Stimulated activated CD4-positive, alpha-beta T cell treated with anti-CD3 and anti-CD28 coated beads, TNF-alpha, amount 100 ng/mL, for 1 hour (primary cell): ENCODE measurements around the gene MITF.

ENCODE experiments used
- DNase-seq, 3 donors: peaks; one replicate each; pipeline ENCODE4 v3.0.0-alpha.2; 2020; ENCODE audit warnings: low read depth in 3 of 3, low spot score in 1 of 3

The MITF gene

GRCh38 chr3:69868841-69869420, 129.7 kb downstream of the MITF start:
- DNase-seq, result no peak

- DNase-seq, result no peak
Measured at GRCh38 chr3:69869643-69870042, 130.4 kb downstream of the MITF start.

DNA sequence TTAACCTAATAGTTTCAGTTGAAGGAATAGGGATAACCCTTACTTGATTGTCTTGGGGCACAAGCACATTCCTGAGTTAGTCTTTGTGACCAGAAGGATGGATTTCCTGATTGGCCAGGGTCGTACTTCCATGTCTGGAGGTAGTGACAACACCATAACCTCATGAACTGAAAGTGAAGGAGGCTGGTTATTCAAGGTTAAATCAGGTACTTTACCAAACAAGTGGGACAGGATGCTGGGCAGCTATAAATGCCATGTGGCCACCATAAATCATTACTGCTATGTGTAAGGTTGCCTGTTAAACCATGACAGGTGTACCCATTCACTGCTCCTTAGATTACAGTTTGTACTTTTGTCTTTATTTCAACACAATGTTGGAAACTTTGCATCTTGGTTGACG, 132.0 kb downstream of the MITF start:
- no peak for DNase-seq

DNA sequence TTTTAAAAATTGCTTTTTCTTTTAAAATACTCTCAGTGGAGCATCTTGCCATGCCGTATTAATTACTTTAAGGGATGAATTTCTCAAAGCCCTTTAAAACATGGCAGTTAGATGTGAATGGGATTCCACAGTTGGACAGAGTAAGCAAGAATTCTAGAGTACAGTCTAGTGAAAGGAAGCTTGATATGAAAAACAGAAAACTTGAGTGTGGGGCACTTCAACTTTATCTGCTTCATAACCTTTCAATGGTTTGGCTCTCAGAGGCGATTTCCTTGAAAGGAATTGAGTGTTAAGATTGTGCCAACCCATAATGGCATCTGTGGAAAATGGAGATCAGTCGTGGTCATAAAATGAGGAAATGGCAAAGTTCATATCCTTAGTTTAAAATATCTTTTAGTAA, 132.6 kb downstream of the MITF start:
- DNase-seq, result no peak

GRCh38 chr3:69872783-69873378, 133.6 kb downstream of the MITF start:
- no peak for DNase-seq

DNA sequence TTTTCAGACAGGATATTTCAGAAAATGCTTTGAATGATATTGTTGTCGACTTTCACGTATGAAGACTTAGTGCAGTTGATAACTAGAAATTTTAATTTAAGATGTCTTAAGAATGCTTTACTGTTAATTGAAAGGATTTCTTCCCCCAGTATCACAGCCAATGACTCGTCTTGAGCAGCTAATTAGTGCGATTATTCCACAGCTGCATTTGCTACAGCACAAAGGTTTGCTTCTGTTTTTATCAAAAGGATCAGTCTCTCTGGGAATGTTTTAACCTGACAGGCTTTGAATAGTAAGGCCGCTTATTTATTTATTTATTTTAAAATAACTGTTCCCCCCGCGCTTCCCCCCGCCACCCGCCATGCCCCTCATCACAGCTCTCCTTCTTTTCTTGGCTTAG, 136.8 kb downstream of the MITF start:
- DNase-seq, result no peak

DNA sequence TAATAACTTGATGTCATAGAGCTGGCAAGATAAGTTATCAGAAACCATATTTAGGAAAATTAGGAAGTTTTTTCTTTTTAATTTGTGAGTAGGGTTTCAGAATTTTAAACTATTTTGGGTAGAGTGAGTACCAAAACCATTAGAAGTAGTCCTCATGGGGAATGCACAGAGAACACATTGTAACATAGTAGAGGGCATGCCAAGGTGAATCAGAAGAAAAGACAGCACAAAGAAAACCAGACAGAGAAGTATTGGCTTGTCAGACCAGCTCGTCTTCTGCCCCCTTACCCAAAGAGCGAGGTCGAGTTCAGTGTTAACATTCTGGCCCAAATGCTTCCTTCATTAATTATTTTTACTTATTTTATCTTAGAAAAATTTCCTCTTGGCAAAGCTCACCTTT, 139.0 kb downstream of the MITF start:
- DNase-seq, result no peak

- DNase-seq, result no peak
Measured at GRCh38 chr3:69879051-69879450, 139.8 kb downstream of the MITF start.

GRCh38 chr3:69880069-69880640, 140.9 kb downstream of the MITF start:
- no peak for DNase-seq

DNA sequence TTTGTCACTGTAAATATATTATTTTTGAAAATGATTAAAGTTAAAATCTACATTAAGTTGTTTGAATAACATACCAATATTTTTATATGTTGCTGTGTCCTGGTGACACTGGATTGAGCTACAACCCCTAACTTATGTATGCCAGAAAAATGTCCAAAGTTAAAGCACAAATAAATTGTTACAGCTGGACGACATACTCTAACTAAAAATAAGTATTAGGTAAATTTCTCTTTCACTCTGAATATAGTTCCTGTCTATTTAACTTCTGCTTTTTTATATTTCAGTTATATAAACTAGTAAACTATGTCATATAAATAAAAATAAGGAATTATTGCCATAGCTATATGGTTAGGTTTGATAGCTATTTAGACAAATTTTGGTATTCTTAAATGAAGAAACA, 141.8 kb downstream of the MITF start:
- no peak for DNase-seq

- DNase-seq, result no peak
Measured at GRCh38 chr3:69881756-69882428, 142.6 kb downstream of the MITF start.

DNA sequence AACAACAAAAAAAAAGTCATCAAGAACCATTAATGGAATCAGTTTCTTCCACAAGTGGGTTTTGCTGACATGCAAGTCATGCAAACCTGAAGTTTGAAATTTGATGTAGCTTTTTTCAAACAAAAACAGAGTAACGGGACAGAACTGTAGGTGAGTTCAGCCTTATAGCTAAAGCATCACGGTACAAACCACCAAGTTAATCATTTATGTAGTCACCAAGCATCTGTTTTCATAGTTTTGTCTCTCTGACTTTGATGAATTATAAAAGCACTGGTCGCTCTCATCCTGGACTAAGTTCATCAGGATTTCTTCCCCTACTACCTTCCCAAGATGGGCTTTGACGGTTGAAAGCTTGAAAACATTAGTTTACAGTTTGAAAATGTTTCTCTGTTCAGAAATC, 143.3 kb downstream of the MITF start:
- no peak for DNase-seq

DNA sequence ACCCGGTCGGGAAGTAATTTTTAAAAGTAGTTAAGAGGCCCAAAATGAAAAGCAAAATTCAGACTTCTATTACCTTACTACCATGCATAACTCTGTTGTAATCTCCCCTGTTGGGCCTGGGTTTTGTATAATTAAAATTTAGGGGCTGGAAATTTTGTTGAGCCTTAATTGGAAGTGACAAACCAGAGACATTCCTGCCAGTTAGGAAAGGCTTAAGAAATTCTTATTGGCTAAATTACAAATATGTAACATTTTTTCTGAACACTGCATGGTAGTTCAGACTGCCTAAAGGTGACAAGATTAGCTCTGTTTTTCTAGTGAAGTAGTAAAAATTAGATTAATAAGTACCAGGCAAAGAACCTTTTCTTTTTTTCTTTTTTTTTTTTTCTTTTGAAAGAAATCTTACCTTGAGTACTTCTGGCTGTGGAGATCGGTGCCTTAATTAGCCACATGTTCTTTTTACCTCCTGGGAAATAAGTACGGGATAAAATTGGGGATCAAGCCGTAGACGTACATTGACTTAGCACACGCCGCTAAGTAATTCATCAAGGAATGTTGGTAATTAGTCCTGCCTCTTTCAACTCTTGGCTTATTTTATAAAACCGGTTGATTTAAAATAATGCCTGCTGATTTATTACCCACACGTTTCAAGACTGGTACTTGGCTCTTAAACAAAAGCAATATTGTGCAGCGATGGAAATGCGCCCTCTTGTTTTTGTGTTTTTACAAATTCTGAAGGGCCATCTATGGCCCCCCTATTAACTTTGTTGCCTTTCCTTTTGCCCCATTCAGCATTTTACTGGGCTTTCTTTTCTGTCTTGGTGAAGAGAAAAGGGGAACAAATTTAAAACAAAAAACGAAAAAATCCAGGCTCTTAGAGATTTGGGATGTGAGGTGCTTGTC, 149.0 kb downstream of the MITF start:
- no peak for DNase-seq

DNA sequence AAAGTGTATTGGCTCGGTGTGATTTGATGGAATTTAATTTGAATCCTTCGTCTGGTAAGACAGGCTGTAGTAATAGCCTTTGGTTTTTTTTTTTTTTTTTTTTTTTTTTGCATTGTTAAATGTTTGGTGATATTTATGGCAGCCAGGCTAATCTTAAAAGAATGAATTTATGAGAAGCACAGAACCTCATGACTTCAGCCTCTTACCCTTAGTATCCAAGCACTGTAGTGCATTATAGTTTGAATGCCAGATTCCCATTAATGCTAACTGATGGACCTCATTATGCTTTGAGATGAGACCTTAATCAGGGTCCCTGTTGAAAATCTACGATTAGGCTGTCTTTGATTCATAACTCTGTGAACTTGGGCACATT, 149.7 kb downstream of the MITF start:
- no peak for DNase-seq

DNA sequence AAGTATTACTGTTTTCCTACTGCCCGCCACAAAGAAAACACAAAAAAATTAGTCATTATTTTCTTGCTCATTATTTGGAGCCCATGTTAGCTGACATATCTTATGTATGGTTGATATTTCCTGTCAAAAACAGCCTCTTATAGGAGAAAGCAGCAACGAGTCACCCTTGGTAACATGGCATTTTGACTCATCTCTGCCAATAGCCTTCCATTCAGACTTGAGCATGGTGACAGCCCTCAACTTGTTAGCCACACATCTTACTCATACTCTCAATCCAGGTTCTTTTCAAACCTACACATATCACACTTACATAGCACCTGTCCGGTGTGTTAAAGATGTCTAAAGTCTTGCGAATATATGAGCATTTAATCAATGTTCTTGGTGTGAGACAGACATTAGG, 150.8 kb downstream of the MITF start:
- DNase-seq, result no peak

- no peak for DNase-seq
Measured at GRCh38 chr3:69890691-69891090, 151.4 kb downstream of the MITF start.

DNA sequence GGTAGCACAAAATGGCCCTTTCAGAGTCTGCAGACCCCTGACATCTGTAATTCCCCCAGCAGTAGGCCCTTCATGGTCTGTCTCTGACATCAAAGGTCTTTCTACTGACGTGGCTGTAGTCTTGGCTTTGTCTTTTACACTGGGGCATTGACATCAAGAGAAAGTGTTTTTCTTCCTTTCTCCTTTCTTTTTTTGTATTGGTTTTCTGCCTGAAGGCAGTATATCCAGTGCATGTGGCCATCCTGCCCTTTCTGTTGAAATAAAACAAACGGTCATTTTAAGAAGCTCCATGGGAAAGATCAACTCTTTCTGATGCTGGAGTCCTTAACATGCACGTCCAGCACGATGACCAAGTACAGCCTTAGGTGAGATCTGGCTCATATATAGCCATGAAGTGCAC, 153.4 kb downstream of the MITF start:
- no peak for DNase-seq

- no peak for DNase-seq
Measured at GRCh38 chr3:69893274-69893673, 154.0 kb downstream of the MITF start.

DNA sequence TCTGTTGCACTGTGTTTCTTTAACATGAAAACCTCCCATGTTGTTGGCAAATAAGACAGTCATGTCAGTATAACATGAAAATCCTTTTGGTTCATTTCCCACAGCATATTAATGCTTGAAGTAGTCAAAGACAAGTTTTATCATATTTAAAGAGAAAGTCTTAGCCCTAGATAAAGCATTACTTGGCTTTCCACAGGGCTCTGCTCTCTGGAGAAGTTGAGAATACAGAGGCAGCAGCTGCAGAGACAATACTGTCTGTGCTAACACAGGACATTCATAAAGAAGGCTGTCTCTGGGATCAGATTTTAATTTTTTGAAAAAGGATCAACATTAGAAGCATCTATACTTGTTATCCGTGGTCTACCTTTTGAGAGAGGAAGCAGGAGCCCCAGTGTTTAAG, 156.8 kb downstream of the MITF start:
- DNase-seq, result no peak

- DNase-seq, result no peak
Measured at GRCh38 chr3:69900331-69900730, 161.1 kb downstream of the MITF start.

GRCh38 chr3:69901802-69902201, 162.5 kb downstream of the MITF start:
- DNase-seq, result no peak

- DNase-seq, result no peak
Measured at GRCh38 chr3:69902386-69902785, 163.1 kb downstream of the MITF start.
